Measurements from ENCODE around the gene FCMR. TPM values are rescaled to one million over a fixed set of nuclear protein-coding genes. Genes with fewer than 3 reads are reported as not detected.

FCMR gene
- total RNA-seq, 1 experiment from 2014 or later, result 4.0 TPM

GRCh38 chr1:206901944-206902343 lies 19.8 kb downstream of the FCMR start:
- DNase-seq (ENCODE audit: low spot score), result no peak

- DNase-seq (ENCODE audit: low spot score), result no peak
Measured at GRCh38 chr1:206900149-206900548, 21.6 kb downstream of the FCMR start.

GRCh38 chr1:206899717-206900116 lies 22.0 kb downstream of the FCMR start:
- DNase-seq (ENCODE audit: low spot score), result no peak

- DNase-seq (ENCODE audit: low spot score), result no peak
Measured at GRCh38 chr1:206898915-206899431, 22.8 kb downstream of the FCMR start.

GRCh38 chr1:206898089-206898914 lies 23.4 kb downstream of the FCMR start:
- DNase-seq (ENCODE audit: low spot score), result peak; percentile 80

- no peak for DNase-seq (ENCODE audit: low spot score)
Measured at GRCh38 chr1:206897175-206897574, 24.6 kb downstream of the FCMR start, which contains the start of gene IL24. IL24 (plus strand) TSS chr1:206897443; CDS start chr1:206897833, 390 bp downstream.

- no peak for DNase-seq (ENCODE audit: low spot score)
Measured at GRCh38 chr1:206896261-206896660, 25.5 kb downstream of the FCMR start.

- peak; percentile 41 for DNase-seq (ENCODE audit: low spot score)
Measured at GRCh38 chr1:206895837-206896242, 25.9 kb downstream of the FCMR start.

- DNase-seq (ENCODE audit: low spot score), result no peak
Measured at GRCh38 chr1:206895325-206895724, 26.4 kb downstream of the FCMR start.

- no peak for DNase-seq (ENCODE audit: low spot score)
Measured at GRCh38 chr1:206893380-206893779, 28.4 kb downstream of the FCMR start.

- no peak for DNase-seq (ENCODE audit: low spot score)
Measured at GRCh38 chr1:206892351-206892984, 29.3 kb downstream of the FCMR start.

- DNase-seq (ENCODE audit: low spot score), result no peak
Measured at GRCh38 chr1:206891412-206891811, 30.3 kb downstream of the FCMR start.

- DNase-seq (ENCODE audit: low spot score), result peak; percentile 89
Measured at GRCh38 chr1:206890125-206891060, 31.3 kb downstream of the FCMR start.

GRCh38 chr1:206887701-206888100 lies 34.0 kb downstream of the FCMR start:
- DNase-seq (ENCODE audit: low spot score), result no peak

GRCh38 chr1:206886831-206887230 lies 34.9 kb downstream of the FCMR start:
- DNase-seq (ENCODE audit: low spot score), result no peak

GRCh38 chr1:206885341-206886060 lies 36.2 kb downstream of the FCMR start:
- no peak for DNase-seq (ENCODE audit: low spot score)

- no peak for DNase-seq (ENCODE audit: low spot score)
Measured at GRCh38 chr1:206883876-206884275, 37.9 kb downstream of the FCMR start.

- no peak for DNase-seq (ENCODE audit: low spot score)
Measured at GRCh38 chr1:206883160-206883559, 38.6 kb downstream of the FCMR start.

GRCh38 chr1:206882555-206882954 lies 39.2 kb downstream of the FCMR start:
- no peak for DNase-seq (ENCODE audit: low spot score)

- DNase-seq (ENCODE audit: low spot score), result no peak
Measured at GRCh38 chr1:206880314-206880713, 41.4 kb downstream of the FCMR start.

GRCh38 chr1:206878456-206878855 lies 43.3 kb downstream of the FCMR start:
- no peak for DNase-seq (ENCODE audit: low spot score)
